Fibroblast of lung (primary cell): Measurements from ENCODE around the gene UBE2H.

ENCODE experiments used
- EZH2 ChIP-seq: IDR thresholded peaks from 2 replicates; pipeline ENCODE4 v1.5.1; 2012; ENCODE audit warnings: low read length, control low read depth, mild to moderate bottlenecking; ENCODE audit errors: missing control alignments
- TF ChIP-seq, protein P1 (sequence below), 2 donors: IDR thresholded peaks in 1 of 2; conservative IDR thresholded peaks in 1 of 2; 1 replicate in 1 of 2; 2 replicates in 1 of 2; pipeline ENCODE4 v1.5.1; 2011 to 2012; ENCODE audit warnings: low read length in 2 of 2, control low read depth in 1 of 2, inconsistent platforms in 1 of 2, low read depth in 1 of 2, mild to moderate bottlenecking in 1 of 2

DNA sequence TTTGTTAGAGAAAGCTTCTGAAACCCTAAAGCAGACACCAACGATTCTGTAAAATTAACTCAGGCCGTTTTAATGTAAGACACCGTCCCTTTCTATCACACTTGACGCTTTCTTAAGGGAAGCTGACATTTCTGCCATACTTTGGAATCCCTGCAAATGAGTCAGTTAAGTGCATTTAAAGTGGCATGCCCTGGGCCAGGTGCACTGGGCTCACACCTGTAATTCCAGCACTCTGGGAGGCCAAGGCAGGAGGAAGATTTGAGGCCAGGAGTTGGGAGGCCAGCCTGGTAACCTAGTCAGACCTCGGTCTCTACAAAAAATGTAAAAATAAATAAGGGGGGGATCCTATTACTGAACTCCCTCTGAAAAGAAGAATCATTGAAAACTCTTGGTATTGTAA, 4.4 kb downstream of the UBE2H start:
- TF ChIP-seq, protein P1, sequence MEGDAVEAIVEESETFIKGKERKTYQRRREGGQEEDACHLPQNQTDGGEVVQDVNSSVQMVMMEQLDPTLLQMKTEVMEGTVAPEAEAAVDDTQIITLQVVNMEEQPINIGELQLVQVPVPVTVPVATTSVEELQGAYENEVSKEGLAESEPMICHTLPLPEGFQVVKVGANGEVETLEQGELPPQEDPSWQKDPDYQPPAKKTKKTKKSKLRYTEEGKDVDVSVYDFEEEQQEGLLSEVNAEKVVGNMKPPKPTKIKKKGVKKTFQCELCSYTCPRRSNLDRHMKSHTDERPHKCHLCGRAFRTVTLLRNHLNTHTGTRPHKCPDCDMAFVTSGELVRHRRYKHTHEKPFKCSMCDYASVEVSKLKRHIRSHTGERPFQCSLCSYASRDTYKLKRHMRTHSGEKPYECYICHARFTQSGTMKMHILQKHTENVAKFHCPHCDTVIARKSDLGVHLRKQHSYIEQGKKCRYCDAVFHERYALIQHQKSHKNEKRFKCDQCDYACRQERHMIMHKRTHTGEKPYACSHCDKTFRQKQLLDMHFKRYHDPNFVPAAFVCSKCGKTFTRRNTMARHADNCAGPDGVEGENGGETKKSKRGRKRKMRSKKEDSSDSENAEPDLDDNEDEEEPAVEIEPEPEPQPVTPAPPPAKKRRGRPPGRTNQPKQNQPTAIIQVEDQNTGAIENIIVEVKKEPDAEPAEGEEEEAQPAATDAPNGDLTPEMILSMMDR (conservative IDR thresholded peaks at IDR 0.05 in 1 of 2, IDR thresholded peaks at IDR 0.05 in 1 of 2; ENCODE audit: low read depth in 1 of 2, low read length in 2 of 2), result no peak
- no peak for TF ChIP-seq EZH2
